Activated naive CD4-positive, alpha-beta T cell (primary cell): Measurements from ENCODE around the gene PM20D1.
"Not testable (repeated sequence)": the region's sequence is repeated elsewhere in the genome, so short reads cannot be mapped to it uniquely, and the experiment has no call there.

ENCODE experiments used
- DNase-seq, 4 experiments: peaks; one replicate each; lab custom pipeline; 2025; lab: John Stamatoyannopoulos, UW

Gene PM20D1, protein sequence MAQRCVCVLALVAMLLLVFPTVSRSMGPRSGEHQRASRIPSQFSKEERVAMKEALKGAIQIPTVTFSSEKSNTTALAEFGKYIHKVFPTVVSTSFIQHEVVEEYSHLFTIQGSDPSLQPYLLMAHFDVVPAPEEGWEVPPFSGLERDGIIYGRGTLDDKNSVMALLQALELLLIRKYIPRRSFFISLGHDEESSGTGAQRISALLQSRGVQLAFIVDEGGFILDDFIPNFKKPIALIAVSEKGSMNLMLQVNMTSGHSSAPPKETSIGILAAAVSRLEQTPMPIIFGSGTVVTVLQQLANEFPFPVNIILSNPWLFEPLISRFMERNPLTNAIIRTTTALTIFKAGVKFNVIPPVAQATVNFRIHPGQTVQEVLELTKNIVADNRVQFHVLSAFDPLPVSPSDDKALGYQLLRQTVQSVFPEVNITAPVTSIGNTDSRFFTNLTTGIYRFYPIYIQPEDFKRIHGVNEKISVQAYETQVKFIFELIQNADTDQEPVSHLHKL

DNA sequence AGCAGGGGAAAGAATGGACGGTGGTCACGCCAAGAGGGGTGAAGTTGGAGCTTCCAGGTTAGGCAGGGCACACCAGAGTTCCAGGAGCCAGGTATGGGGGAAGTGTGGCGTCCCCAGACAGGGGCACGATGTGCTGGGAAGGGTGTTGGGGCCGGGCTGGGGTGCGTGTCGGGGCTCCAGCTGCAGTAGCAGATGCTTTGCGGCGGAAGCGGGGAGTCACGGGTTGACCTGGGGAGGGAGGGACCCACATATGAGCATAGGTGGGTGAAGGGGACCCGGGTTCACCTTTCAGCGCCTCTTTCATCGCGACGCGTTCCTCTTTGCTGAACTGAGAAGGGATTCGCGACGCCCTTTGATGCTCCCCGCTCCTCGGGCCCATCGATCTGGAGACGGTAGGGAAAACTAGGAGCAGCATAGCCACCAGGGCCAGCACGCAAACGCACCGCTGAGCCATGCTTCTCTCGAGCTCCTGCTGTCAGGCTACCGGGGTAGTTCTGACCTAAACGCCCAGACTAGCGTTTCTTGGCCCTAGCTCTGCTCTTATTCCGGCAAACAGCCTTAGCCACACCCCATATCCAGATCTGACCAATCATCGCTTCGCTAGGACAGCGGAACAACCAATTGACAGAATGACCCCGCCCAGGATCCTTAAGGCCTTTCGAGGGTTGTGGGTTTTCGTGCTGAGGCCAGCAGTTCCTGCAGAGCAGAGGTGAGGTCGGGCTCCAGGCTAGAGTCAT lies at the start of gene PM20D1:
Gene PM20D1 (minus strand): TSS at position 514 of the 737 bp plus-strand sequence. CDS start 60 bp downstream, at position 454.
- peak; percentile 9 to 66 (median 19) for DNase-seq

DNA sequence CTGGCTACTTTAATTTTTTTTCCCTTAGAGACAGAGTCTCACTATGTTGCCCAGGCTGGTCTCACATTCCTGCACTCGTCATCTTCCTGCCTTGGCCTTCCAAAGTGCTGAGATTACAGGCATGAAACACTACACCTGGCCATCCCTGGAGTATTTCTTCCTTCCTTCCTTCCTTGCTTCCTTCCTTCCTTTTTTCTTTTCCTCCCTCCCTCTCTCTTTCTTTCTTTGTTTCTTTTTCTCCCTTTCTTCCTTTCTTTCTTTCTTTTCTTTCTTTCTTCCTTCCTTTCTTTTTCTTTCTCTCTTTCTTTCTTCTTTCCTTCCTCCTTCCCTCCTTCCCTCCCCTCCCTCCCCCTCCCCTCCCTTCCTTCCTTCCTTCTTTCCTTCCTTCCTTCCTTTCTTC lies 46.4 kb upstream of the PM20D1 start:
- no peak for DNase-seq

- DNase-seq, result not testable (repeated sequence)
Measured at GRCh38 chr1:205894119-205894518, 44.2 kb upstream of the PM20D1 start.

DNA sequence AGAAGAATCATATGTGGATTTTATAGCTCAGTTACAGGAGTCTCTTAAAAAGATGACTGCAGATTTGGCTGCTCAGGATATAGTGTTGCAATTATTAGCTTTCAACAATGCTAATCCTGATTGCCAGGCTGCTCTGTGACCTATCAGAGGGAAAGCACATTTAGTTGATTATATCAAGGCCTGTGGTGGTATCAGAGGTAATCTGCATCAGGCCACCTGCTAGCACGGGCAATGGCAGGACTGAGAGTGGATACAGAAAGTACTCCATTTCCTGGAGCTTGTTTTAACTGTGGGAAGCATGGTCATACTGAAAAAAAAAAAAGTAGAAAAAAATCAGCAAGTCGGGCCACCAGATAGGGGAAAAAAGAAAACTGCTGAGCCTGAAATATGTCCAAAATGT lies 42.2 kb upstream of the PM20D1 start:
- DNase-seq, result not testable (repeated sequence)

GRCh38 chr1:205891481-205891880 lies 41.5 kb upstream of the PM20D1 start:
- DNase-seq, result not testable (repeated sequence)

DNA sequence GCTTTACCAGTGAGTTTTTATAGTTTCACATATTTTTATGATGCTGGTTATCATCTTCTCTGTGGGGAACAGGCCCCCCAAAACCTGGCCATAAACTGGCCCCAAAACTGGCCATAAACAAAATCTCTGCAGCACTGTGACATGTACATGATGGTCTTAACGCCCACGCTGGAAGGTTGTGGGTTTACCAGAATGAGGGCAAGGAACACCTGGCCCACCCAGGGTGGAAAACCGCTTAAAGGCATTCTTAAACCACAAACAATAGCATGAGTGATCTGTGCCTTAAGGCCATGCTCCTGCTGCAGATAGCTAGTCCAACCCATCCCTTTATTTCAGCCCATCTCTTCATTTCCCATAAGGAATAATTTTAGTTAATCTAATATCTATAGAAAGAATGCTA lies 40.7 kb upstream of the PM20D1 start:
- not testable (repeated sequence) for DNase-seq

DNA sequence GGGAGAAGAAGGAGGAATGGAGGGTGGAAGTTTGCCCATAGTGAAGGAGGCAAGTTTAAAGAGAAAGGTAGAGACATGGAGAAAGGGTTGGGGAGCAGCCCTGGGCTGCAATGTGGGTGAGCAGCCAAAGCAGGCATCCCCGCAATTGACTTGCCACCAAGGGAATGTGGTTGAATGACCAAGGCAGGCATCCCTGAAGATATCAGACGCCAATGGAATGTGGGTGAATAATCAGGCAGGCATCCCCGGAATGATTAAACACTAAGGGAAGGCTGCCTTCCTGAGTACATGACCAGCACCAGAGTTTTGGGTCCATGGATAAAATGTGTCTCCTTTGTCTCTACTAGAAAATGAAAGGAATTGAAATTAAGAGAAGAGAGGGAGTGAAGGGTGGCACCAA lies 39.8 kb upstream of the PM20D1 start:
- not testable (repeated sequence) for DNase-seq

- DNase-seq, result not testable (repeated sequence)
Measured at GRCh38 chr1:205889006-205889405, 39.1 kb upstream of the PM20D1 start.

DNA sequence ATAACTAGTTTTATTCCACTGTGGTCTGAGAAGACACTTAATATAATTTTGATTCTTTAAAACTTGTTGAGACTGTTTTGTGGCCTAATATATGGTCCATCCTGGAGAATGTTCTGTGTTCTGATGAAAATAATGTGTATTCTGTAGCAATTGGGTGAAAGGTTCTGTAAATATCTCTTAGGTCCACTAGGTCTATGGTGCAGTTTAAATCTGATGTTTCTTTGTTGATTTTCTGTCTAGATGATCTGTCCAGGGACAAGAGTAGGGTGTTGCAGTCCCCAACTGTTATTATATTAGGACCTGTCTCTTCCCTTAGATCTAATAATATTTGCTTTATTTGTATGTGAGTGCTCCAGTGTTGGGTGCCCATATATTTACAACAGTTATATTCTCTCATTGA lies 33.9 kb upstream of the PM20D1 start:
- no peak for DNase-seq

DNA sequence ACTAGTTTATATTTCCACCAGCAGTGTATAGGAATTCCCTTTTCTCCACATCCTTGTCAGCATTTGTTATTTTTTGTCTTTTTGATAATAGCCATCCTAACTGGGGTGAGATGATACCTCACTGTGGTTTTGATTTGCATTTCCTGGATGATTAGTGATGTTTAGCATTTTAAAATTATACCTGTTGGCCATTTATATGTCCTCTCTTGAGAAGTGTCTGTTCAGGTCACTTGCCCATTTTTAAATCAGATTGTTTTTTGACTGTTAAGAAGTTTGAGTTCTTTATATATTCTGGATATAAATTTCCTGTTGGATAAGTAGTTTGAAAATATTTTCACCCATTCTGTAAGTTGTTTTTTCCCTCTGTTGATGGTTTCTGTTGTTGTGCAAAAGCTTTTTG lies 31.0 kb upstream of the PM20D1 start:
- no peak for DNase-seq

- DNase-seq, result no peak
Measured at GRCh38 chr1:205879974-205880373, 30.0 kb upstream of the PM20D1 start.

DNA sequence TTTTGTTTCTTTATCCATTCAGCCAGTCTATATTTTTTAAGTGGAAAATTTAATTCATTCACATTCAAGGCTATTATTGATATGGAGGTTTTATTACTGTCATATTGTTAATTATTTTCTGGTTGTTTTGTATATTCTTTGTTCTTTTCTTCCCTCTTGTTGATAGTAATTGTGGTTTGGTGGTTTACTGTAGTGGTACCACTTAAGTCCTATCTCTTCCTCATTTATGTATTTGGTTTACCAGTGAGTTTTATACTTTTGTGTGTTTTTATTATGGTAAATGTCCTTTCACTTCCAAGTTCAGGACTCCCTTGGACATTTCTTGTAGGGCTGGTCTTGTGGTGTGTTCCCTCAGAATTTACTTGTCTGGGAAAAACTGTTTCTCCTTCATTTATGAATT lies 28.1 kb upstream of the PM20D1 start:
- DNase-seq, result no peak

GRCh38 chr1:205873148-205873547 lies 23.2 kb upstream of the PM20D1 start:
- not testable (repeated sequence) for DNase-seq

DNA sequence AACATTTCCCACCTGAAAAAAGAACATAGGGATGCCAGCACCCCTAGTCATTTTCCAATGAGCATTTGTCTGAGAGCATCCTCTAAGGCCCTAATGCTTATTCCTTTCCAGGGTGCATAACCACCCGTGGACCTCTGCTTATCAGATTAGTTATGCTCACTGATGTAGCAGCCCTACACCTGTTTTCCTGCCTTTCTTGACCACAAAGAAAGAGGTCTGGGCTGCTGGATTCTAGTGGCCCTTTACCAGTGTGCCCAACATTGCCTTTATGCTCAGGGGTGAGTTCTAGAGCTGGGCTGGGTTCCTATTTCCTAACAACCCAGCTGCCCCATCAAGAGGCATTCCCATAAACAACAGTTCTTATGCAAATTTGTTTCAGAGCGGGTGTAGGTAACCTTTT lies 20.3 kb upstream of the PM20D1 start:
- DNase-seq, result no peak

GRCh38 chr1:205861540-205861939 lies 11.6 kb upstream of the PM20D1 start:
- DNase-seq, result no peak

DNA sequence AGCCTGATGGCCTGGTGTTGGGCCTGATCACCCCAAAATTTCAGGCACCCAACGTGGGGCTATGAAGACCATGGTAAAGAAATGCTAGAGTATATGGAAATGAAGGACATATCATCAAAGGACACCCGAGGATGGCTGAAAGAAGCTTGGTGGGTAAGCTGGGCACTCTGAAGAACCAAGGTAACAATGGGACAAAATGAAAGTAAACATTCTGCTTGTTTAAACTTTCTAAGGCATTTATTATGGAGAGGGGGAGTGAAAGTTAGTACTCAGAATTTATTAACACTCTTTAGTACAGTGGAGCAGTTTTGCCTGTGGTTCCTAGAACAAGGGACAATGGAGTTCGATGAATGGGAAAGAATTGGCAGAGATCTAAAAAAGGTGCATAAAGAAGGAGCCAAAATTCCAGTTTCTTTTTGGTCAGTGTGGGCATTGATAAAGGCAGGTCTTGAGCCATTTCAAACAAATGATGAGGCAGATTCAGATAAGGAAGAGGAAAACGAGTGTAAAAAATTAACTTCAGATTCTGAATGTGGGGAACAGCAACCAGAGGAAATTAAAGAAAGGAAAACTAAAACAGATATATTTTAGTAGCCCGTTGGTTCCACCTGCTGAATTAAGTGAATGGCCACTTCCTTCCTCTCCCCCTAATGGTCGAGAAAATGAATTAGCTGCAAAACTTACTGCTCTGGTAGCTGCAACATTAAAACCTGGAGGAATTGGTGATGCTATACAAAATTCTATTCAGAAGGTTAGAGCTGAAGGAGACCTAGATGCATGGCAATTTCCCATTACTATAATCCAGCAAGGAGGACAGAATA lies 8.4 kb upstream of the PM20D1 start:
- DNase-seq, result no peak

- DNase-seq, result not testable (repeated sequence)
Measured at GRCh38 chr1:205857501-205857900, 7.6 kb upstream of the PM20D1 start.

GRCh38 chr1:205856433-205856832 lies 6.5 kb upstream of the PM20D1 start:
- DNase-seq, result no peak

- DNase-seq, result no peak
Measured at GRCh38 chr1:205852969-205853368, 3.0 kb upstream of the PM20D1 start.

DNA sequence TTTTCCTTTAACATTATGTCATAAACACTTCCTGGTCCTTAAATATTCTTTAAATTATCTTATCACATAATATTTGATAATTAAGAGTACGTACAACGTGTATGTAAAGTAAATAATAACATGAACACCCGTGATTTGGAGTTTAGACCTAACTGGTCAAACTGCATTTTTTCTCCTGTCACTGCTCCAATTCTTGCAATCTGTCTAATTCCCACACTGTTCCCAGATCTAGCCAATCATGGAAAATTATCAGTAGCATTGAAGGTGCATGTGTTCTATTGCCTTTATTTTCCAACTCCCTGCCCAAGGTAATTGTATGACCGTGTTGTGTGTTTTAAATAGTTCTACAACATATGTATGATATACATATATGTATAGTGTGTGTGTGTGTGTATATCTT lies 2.1 kb upstream of the PM20D1 start:
- DNase-seq, result no peak

- no peak for DNase-seq
Measured at GRCh38 chr1:205843036-205843859, 6.7 kb downstream of the PM20D1 start.
